Mesendoderm (in vitro differentiated cells): ENCODE data around the gene EIF5A2.
"Not testable (repeated sequence)": the region's sequence is repeated elsewhere in the genome, so short reads cannot be mapped to it uniquely, and the experiment has no call there.

Source experiments
- DNase-seq: peaks from one replicate; pipeline ENCODE4 v3.0.0; 2013
- H2AK5ac ChIP-seq: 2 replicates; pipeline ENCODE4 v1.6.1; 2013; ENCODE audit warnings: low read length, inconsistent platforms
- H2BK120ac ChIP-seq: 2 replicates; pipeline ENCODE4 v1.6.1; 2013; ENCODE audit warnings: low read depth, mild to moderate bottlenecking, low read length, moderate library complexity, mixed read lengths
- H2BK15ac ChIP-seq: replicated peaks from 2 replicates; pipeline ENCODE4 v1.6.1; 2013; ENCODE audit warnings: low read depth, mild to moderate bottlenecking, moderate library complexity
- H2BK5ac ChIP-seq: 2 replicates; pipeline ENCODE4 v1.6.1; 2013; ENCODE audit warnings: low read length, inconsistent platforms
- H3K18ac ChIP-seq: 2 replicates; pipeline ENCODE4 v1.6.1; 2013; ENCODE audit warnings: mild to moderate bottlenecking, low read length, mixed read lengths
- H3K23ac ChIP-seq: one replicate; pipeline ENCODE4 v1.6.1; 2013; ENCODE audit warnings: low read length
- H3K27ac ChIP-seq: 2 replicates; pipeline ENCODE4 v1.5.1; 2013; ENCODE audit warnings: low read depth, mild to moderate bottlenecking, inconsistent platforms, low read length, moderate library complexity
- H3K27me3 ChIP-seq: 2 replicates; pipeline ENCODE4 v1.6.1; 2013; ENCODE audit warnings: low read length, control low read depth, mild to moderate bottlenecking, inconsistent platforms; ENCODE audit not compliant: insufficient read depth, poor library complexity
- H3K36me3 ChIP-seq: 2 replicates; pipeline ENCODE4 v1.6.1; 2013; ENCODE audit warnings: low read length, inconsistent platforms; ENCODE audit not compliant: control insufficient read depth, insufficient read depth
- H3K4ac ChIP-seq: one replicate; pipeline ENCODE4 v1.6.1; 2013; ENCODE audit warnings: low read depth, mild to moderate bottlenecking, low read length, moderate library complexity
- H3K4me1 ChIP-seq: 2 replicates; pipeline ENCODE4 v1.6.1; 2013; ENCODE audit warnings: low read depth, low read length, inconsistent platforms; ENCODE audit not compliant: control insufficient read depth
- H3K4me2 ChIP-seq: 2 replicates; pipeline ENCODE4 v1.6.1; 2013; ENCODE audit warnings: low read length
- H3K4me3 ChIP-seq: 2 replicates; pipeline ENCODE4 v1.5.1; 2013; ENCODE audit warnings: mild to moderate bottlenecking, low read length
- H3K56ac ChIP-seq: one replicate; pipeline ENCODE4 v1.6.1; 2013; ENCODE audit warnings: low read length
- H3K79me1 ChIP-seq: 2 replicates; pipeline ENCODE4 v1.6.1; 2013; ENCODE audit warnings: low read length, inconsistent platforms
- H3K79me2 ChIP-seq: 2 replicates; pipeline ENCODE4 v1.6.1; 2013; ENCODE audit warnings: mild to moderate bottlenecking, low read length; ENCODE audit not compliant: control insufficient read depth, insufficient read depth
- H3K9ac ChIP-seq: 2 replicates; pipeline ENCODE4 v1.6.1; 2013; ENCODE audit warnings: low read length, inconsistent platforms
- H4K5ac ChIP-seq: one replicate; pipeline ENCODE4 v1.6.1; 2013; ENCODE audit warnings: low read length
- H4K8ac ChIP-seq: one replicate; pipeline ENCODE4 v1.6.1; 2013; ENCODE audit warnings: low read depth, mild to moderate bottlenecking, control low read depth, low read length, moderate library complexity
- WGBS: extraction: QIAGEN DNeasy Blood & Tissue Kit; methylation state at CpG from one replicate; pipeline ENCODE4 v1.1.7; 2013; ENCODE audit warnings: low lambda C conversion rate, missing lambda C conversion rate; ENCODE audit not compliant: insufficient coverage; ENCODE audit errors: extremely low coverage; 5-methylcytosine and 5-hydroxymethylcytosine counted together

The EIF5A2 gene

GRCh38 chr3:170896333-170896732 is 12.1 kb downstream of the EIF5A2 start:
- H3K4ac ChIP-seq, H3K27ac ChIP-seq: not testable (repeated sequence)
- whole genome bisulfite sequencing, result no CpG with 5 or more reads among the region's 6 CpGs

GRCh38 chr3:170893895-170894294 is 14.5 kb downstream of the EIF5A2 start:
- Histone ChIP-seq H3K27me3 (no peaks in the 10 kb centered on the region), H3K36me3 (no peaks in the 10 kb centered on the region), H2AK5ac (no peak overlapping the region), H3K56ac (no peak overlapping the region), H2BK5ac (no peak overlapping the region), H3K4ac (no peak overlapping the region), H3K79me2 (no peaks in the 10 kb centered on the region), H3K4me2 (no peak overlapping the region), H2BK15ac (no peak overlapping the region), H4K8ac (no peak overlapping the region), H3K4me1 (no peaks in the 10 kb centered on the region), H2BK120ac (no peak overlapping the region), H3K23ac (no peak overlapping the region), H3K9ac (no peak overlapping the region), H3K4me3 (no peak overlapping the region), H3K27ac (no peak overlapping the region), H4K5ac (no peak overlapping the region), H3K18ac (no peak overlapping the region), H3K79me1 (no peaks in the 10 kb centered on the region)
- no CpG with 5 or more reads among the region's 8 CpGs for WGBS
- no peak for DNase-seq

More at GRCh38 chr3:170896333-170896732, 12.1 kb downstream of the EIF5A2 start:
- not testable (repeated sequence) for H4K5ac ChIP-seq, H3K4me3 ChIP-seq, H3K4me2 ChIP-seq, H2AK5ac ChIP-seq, H3K18ac ChIP-seq, H2BK15ac ChIP-seq, H3K4me1 ChIP-seq, H3K9ac ChIP-seq, H2BK120ac ChIP-seq, H3K23ac ChIP-seq, H3K27me3 ChIP-seq, H2BK5ac ChIP-seq, H3K79me1 ChIP-seq, H3K56ac ChIP-seq, DNase-seq, H3K36me3 ChIP-seq, H4K8ac ChIP-seq, H3K79me2 ChIP-seq

GRCh38 chr3:170889630-170890029 is 18.8 kb downstream of the EIF5A2 start:
- no peak overlapping the region for H3K4me2 ChIP-seq
- H3K27me3 ChIP-seq, result no peaks in the 10 kb centered on the region
- no peak overlapping the region for H4K5ac ChIP-seq
- H3K4me3 ChIP-seq, result no peak overlapping the region
- no CpG with 5 or more reads among the region's 1 CpG for WGBS
- H4K8ac ChIP-seq, result no peak overlapping the region
- H3K4me1 ChIP-seq, result no peaks in the 10 kb centered on the region
- H3K79me2 ChIP-seq, result no peaks in the 10 kb centered on the region
- H2BK15ac ChIP-seq, result no peak overlapping the region
- no peak overlapping the region for H3K27ac ChIP-seq
- no peak overlapping the region for H3K4ac ChIP-seq
- H3K79me1 ChIP-seq, result no peaks in the 10 kb centered on the region
- H3K18ac ChIP-seq, result no peak overlapping the region
- H3K23ac ChIP-seq, result no peak overlapping the region
- no peak overlapping the region for H3K9ac ChIP-seq
- no peaks in the 10 kb centered on the region for H3K36me3 ChIP-seq
- no peak overlapping the region for H2BK120ac ChIP-seq
- DNase-seq, result no peak
- no peak overlapping the region for H2AK5ac ChIP-seq
- H2BK5ac ChIP-seq, result no peak overlapping the region
- H3K56ac ChIP-seq, result no peak overlapping the region

- no peak overlapping the region for H3K4me2 ChIP-seq
- H3K36me3 ChIP-seq, result no peaks in the 10 kb centered on the region
- H3K9ac ChIP-seq, result no peak overlapping the region
- no peaks in the 10 kb centered on the region for H3K79me2 ChIP-seq
- no peak overlapping the region for H2BK15ac ChIP-seq
- H2BK120ac ChIP-seq, result no peak overlapping the region
- no peak overlapping the region for H4K5ac ChIP-seq
- no peaks in the 10 kb centered on the region for H3K79me1 ChIP-seq
- H3K18ac ChIP-seq, result no peak overlapping the region
- no peak for DNase-seq
- H3K4me3 ChIP-seq, result no peak overlapping the region
- H2AK5ac ChIP-seq, result no peak overlapping the region
- H3K27ac ChIP-seq, result no peak overlapping the region
- no peak overlapping the region for H3K4ac ChIP-seq
- H4K8ac ChIP-seq, result no peak overlapping the region
- no peak overlapping the region for H3K23ac ChIP-seq
- no peaks in the 10 kb centered on the region for H3K4me1 ChIP-seq
- H3K56ac ChIP-seq, result no peak overlapping the region
- H2BK5ac ChIP-seq, result no peak overlapping the region
- no peaks in the 10 kb centered on the region for H3K27me3 ChIP-seq
These were observed 19.3 kb downstream of the EIF5A2 start for GRCh38 chr3:170889132-170889531.

- H3K36me3 ChIP-seq, result not testable (repeated sequence)
- no CpG with 5 or more reads among the region's 24 CpGs for WGBS
These were observed 24.1 kb downstream of the EIF5A2 start for GRCh38 chr3:170884109-170884930.

GRCh38 chr3:170878688-170879087 is 29.7 kb downstream of the EIF5A2 start:
- H3K4me1 ChIP-seq, H3K79me2 ChIP-seq, H4K8ac ChIP-seq, DNase-seq, H2BK120ac ChIP-seq, H3K36me3 ChIP-seq, H3K4ac ChIP-seq, H3K23ac ChIP-seq, H4K5ac ChIP-seq, H2BK15ac ChIP-seq, H3K4me3 ChIP-seq, H3K27ac ChIP-seq, H2BK5ac ChIP-seq, H3K18ac ChIP-seq, H3K56ac ChIP-seq, H3K79me1 ChIP-seq, H3K4me2 ChIP-seq, H2AK5ac ChIP-seq, H3K9ac ChIP-seq, H3K27me3 ChIP-seq: not testable (repeated sequence)
- WGBS, result no CpG with 5 or more reads among the region's 5 CpGs

More at GRCh38 chr3:170884109-170884930, 24.1 kb downstream of the EIF5A2 start:
- not testable (repeated sequence) for H3K79me2 ChIP-seq, H3K4me3 ChIP-seq, H3K9ac ChIP-seq, H2AK5ac ChIP-seq, H2BK15ac ChIP-seq, H3K4me1 ChIP-seq, H3K79me1 ChIP-seq, DNase-seq, H3K56ac ChIP-seq, H3K4me2 ChIP-seq, H2BK120ac ChIP-seq, H3K23ac ChIP-seq, H3K27me3 ChIP-seq, H3K4ac ChIP-seq, H3K18ac ChIP-seq, H2BK5ac ChIP-seq, H3K27ac ChIP-seq, H4K8ac ChIP-seq, H4K5ac ChIP-seq
